HG02885 (cell line): ENCODE results near the gene IFT22.
A peak's percentile ranks its signal among the peaks of the same experiment; 100 is the strongest.
"Not testable (repeated sequence)": the region's sequence is repeated elsewhere in the genome, so short reads cannot be mapped to it uniquely, and the experiment has no call there.

Experiments
- ATAC-seq: cut with Tn5 transposase; IDR thresholded peaks from one replicate; pipeline ENCODE4 v1.9.1; 2021; ENCODE audit warnings: mild to moderate bottlenecking; ENCODE audit not compliant: unreplicated experiment, poor library complexity

The IFT22 gene

DNA sequence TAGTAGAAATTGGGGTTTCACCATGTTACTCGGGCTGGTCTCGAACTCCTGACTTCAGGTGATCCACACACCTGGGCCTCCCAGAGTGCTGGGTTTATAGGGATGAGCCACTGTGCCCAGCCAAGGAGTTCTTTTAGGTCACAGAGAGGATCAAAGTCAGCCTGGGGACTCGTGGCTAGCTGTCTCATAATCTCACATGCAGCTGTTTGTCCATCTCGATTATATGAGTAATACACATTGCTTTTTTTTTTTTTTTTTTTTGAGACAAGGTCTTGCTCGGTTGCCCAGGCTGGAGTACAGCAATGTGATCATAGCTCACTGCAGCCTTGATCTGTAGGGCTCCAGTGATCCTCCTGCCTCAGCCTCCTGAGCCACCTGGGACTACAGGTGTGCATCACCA lies 2.2 kb downstream of the IFT22 start:
- no peak for ATAC-seq

DNA sequence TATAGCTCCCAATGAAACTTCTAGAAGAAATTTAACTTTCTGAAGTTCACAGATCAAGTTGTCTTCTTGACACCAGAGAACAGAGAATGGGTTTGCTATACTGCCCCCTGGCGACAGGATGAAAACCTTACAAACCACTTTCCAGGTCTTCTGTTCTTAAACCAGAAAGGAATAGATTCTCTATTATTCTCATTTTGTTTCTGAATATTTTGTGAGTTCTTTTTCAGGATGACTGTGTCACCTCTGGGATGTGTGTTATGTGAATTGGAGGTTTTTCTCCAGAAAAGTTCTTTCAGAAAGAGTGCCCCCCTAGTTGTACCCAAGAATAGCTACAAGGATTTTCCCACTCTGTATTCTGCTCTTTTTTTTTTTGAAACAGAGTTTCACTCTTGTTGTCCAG lies 6.3 kb downstream of the IFT22 start:
- no peak for ATAC-seq

DNA sequence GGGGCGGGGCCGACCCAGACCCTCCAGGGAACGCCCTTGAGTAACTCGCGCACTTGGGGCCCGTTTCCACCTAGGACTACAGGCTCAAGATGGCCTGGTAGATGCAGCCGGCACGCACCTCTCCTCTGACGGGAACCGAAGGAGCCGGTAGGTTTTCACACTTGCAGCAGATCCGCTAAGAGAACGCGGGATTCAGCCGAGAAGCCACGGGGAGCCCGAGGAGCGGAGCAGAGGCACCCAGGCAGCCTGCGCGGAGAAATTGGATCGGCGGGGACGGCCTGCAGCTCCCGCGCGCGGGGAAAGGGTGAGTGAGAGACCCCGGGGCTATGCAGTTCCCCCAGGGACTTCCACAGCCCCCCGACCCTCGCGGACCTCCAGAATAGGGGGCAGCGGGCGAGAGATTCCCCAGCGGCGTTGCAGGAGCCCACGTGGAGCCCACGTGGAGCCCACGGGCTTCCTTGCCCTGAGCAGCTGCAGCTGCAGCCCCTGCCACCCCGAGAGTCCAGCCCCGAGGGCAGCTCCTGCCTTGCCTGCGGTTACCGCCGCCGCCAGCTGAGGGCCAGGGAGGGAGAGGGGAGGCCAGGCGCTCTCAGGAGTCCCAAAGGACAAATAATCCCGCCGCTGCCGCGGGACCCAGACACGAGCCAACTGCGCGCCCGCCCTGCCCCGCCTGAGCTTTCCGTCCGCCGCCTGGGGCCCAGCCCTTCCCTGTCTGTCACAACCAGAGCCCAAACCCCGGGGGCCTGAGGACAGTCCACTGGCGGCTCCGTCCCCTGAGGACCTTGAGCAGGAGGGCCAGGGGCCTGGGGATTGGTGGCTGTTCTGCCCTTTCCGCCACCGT lies 13.1 kb downstream of the IFT22 start:
- ATAC-seq: no peak

DNA sequence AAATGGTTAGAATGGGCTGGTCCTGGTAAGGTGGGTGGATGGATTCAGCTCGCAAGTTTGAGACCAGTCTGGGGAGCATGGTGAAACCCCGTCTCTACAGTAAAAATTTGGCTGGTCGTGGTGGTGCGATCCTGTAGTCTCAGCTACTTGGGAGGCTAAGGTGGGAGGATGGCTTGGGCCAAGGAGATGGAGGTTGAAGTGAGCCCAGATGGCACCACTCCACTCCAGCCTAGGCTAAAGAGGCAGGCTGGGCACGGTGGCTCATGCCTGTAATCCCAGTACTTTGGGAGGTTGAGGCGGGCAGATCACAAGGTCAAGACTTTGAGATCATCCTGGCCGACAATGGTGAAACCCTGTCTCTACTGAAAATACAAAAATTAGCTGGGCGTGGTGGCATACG lies 15.3 kb downstream of the IFT22 start:
- no peak for ATAC-seq

DNA sequence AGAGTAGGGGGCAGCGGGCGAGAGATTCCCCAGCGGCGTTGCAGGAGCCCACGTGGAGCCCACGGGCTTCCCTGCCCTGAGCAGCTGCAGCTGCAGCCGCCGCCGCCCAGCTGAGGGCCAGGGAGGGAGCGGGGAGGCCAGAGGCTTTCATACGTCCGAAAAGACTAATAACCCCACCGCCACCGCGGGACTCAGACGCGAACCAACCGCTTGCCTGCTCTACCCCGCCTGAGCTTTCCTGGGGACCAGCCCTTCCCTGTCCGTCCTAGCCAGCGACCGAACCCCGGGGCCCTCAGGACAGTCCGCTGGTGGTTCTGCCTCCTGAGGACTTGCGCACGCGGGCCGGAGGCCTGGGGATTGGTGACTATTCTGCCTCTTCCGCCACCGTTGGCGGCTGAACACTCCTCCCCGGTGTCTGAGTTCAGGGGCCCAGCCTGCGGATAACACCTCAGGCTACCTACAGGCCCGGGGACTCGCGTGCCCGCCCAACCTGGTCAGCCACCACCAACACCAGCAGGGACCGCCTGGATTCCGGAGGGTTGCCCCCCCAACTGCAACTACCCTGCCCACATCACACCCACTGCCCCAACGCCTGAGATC lies 18.4 kb downstream of the IFT22 start:
- ATAC-seq: no peak

DNA sequence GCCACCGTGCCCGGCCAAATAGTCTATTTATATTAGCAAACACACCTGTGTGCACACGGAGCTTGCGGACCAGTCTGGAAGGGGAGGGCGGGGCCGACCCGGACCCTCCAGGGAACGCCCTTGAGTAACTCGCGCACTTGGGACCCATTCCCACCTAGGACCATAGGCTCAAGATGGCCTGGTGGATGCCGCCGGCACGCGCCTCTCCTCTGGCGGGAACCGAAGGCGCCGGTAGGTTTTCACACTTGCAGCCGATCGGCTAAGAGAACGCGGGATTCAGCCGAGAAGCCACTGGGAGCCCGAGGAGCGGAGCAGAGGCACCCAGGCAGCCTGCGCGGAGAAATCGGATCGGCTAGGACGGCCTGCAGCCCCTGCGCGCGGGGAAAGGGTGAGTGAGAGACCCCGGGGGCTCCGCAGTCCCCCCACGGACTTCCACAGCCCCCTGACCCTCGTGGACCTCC lies 18.9 kb downstream of the IFT22 start:
- no peak for ATAC-seq

DNA sequence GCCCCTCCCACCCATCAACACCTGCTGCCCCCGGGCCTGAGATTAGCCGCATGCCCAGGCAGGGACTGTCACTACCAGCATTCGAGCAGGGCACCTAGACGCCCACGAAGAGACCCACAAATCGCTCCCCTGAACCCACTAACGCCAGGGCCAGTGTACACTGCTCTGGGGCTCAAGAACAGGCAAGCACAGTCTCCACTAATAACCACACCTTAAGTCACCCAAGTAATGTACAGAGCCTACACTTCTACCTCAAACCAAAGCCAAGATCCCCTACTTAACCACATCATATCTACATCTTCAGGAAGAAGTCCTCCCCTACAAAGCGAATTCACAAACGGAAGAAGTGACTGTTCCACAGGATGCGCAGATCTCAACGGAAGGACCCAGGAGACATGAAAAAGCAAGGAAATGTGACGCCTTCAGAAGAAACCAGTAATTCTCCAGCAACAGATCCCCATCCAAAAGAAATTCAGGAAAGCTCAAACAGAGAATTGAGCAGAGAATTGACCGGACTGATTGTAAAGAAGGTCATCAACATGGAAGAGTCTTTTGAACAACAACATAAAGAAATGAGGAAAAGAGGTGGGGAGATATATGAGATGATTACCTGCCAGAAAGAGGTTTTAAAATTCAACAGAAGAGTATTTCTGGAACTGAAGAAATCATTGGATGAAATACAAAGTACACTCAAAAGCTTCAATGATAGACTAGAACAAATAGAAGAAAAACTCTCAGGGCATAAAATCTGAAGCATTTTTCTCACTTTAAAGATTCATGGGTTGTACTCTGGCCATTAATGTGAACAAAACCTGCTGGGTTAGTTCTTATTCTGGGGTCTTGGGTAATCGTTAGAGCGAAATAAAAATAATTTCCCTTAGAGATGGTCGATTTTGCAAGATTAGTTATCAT lies 20.9 kb downstream of the IFT22 start:
- no peak for ATAC-seq

DNA sequence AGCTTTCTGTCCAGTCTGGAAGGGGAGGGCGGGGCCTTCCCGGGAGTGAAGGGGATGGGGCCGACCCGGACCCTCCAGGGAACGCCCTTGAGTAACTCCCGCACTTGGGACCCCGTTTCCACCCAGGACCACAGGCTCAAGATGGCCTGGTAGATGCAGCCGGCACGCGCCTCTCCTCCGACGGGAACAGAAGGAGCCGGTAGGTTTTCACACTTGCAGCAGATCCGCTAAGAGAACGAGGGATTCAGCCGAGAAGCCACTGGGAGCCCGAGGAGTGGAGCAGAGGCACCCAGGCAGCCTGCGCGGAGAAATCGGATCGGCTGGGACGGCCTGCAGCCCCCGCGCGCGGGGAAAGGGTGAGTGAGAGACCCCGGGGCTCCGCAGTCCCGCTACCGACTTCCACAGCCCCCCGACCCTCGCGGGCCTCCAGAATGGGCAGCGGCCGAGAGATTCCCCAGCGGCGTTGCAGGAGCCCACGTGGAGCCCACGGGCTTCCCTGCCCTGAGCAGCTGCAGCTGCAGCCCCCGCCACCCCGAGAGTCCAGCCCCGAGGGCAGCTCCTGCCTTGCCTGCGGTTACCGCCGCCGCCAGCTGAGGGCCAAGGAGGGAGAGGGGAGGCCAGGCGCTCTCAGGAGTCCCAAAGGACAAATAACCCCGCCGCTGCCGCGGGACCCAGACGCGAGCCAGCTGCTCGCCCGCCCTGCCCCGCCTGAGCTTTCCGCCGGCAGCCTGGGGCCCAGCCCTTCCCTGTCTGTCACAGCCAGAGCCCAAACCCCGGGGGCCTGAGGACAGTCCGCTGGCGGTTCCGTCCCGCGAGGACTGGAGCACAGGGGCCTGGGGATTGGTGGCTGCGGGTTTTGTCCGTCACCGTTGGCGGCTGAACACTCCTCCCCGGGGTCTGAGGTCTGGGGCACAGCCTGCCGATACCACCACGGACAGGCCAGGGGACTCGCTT lies 21.8 kb downstream of the IFT22 start:
- no peak for ATAC-seq

DNA sequence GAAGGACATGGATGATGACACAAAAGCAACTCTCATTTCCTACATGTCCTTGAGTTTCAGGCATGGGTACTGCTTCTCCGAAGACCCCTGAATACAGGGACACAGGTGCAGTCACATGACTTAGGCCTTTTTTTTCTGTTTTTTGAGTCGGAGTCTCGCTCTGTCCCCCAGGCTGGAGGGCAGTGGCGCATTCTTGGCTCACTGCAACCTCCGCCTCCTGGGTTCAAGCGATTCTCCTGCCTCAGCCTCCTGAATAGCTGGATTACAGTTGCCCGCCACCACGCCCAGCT lies 26.8 kb downstream of the IFT22 start:
- ATAC-seq: no peak

DNA sequence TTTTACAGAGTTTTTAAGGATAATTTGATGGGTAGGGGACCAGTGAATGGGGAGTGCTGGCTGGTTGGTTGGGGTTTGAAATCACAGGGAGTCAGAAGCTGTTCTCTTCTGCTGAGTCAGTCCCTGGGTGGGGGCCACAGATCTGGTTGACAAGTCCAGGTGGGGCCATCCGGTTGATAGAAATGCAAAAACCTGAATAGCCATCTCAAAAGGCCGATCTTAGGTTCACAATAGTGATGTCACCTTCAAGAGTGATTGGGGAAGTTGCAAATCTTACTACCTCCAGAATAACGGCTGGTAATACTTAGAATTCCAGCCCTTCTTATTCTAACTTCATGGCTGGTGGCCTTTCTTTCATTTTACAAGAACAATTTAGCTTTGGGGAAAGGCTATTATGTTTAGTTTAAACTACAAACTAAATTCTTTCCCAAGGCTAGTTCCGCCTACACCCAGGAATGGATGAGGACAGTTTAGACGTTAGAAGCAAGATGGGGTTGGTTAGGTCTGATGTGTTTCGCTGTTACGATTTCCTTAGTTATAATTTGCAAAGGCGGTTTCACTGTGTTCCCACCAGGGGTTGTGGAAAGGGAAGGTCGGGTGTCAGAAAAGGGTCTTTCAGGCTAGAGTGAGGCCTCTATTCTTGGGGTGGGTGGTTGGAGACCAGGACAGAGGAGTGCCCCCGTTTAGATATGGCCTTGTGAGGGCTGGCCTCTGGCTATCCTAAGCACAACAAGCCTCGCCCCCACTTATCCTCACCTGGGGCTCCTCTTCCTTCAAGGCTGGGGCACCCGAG lies 27.4 kb downstream of the IFT22 start:
- no peak for ATAC-seq

DNA sequence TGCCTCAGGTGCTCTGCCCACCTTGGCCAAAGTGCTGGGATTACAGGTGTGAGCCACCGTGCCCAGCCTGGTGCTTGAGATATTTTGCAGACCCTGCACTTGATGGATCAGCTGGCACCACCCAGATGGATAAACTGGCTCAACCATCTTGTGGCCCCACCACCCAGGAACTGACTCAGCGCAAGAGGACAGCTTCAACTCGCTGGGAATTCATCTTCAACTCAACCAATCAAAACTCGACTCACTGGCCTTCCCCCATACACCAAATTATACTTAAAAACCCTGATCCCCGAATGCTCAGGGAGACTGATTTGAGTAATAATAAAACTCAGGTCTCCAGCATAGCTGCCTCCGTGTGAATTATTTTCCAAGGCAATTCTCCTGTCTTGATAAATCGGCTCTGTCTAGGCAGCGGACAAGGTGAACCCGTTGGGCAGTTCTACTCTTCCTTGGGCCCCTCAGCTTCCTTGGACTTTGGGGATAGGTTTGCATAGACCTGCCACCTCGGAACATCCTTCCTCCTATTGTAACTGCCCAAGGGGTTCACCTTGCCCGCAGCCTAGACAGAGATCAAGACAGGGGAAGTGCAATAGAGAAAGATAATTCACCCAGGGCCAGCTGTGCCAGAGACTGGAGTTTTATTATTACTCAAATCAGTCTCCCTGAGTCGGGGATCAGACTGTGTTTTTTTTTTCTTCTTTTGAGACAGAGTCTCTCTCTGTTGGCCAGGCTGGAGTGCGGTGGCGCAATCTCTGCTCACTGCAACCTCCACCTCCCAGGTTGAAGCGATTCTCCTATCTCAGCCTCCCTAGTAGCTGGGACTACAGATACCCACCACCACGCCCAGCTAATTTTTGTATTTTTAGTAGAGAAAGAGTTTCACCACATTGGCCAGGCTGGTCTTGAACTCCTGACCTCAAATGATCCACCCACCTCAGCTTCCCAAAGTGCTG lies 28.3 kb downstream of the IFT22 start:
- ATAC-seq: not testable (repeated sequence)

DNA sequence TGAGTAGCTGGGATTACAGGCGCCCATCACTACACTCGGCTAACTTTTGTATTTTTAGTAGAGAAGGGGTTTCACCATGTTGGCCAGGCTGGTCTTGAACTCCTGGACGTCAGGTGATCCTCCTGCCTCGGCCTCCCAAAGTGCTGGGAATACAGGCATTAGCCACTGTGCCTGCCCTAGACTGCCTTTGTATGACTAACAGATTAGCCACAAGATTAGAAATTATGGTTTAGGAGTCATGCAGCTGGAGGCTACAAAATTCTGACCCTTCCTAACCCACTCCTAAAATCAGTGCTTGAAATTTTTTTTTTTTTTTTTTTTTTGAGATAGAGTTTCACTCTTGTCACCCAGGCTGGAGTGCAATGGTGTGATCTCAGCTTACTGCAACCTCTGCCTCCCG lies 29.0 kb downstream of the IFT22 start:
- not testable (repeated sequence) for ATAC-seq

DNA sequence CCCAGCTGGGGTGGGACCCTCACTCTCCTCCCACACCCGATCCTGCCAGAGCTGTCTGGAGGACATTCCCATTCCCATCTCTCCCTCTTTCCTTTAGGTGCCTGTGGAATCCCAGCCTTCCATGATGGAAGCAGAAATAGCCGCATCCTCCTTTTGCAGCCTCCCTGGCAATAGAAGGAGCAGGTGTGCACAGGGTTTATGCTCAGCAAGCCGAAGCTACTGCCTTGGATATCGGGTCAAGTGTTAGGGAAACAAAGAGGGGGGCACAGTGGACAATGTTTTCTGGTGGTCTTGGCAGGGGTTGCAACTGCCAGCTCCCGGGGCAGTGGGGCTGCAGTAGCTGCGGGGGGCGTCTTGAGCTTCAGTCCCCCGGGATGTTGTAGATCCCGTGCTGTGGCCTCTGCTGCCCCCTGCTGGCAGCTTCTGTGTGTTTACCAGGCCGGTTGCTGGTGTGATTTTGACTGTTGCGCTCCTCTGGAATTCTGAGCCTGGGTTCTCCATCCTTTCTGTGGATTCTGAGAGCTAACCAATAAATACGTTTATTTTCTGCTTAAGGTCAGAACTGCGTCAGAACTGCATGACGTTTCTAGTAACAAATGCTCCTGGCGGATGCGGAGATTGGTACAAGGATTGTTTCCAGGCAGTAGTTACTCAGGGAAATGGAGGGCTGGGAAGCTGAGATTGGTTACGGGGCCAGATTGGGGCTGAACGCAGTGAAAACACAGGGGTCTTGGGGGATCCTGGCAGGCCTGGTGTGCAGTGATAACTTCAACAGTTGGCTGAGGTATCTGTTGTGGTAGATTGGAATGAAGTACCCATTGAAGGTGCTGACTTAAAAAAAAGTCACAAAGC lies 31.2 kb downstream of the IFT22 start:
- not testable (repeated sequence) for ATAC-seq

DNA sequence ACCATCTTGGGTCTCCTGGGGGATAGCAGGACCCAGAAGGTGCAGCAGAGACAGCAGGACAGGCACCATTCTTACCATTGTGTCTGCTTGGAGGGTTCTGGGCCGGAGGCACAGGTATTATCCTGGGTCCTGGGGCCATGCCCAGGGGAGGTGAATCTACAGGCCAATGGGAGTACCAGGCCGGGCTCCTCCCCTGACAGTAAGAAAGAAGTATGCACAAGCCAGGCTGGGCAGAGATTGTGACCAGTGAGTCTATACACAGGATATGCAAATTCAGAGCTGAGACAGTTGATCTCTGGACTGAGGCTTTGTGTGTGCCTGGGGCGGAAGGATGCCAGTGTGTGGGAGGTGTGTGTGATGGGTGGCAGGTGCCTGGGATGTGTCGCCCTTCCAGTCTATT lies 31.9 kb downstream of the IFT22 start:
- peak; percentile 87 for ATAC-seq

DNA sequence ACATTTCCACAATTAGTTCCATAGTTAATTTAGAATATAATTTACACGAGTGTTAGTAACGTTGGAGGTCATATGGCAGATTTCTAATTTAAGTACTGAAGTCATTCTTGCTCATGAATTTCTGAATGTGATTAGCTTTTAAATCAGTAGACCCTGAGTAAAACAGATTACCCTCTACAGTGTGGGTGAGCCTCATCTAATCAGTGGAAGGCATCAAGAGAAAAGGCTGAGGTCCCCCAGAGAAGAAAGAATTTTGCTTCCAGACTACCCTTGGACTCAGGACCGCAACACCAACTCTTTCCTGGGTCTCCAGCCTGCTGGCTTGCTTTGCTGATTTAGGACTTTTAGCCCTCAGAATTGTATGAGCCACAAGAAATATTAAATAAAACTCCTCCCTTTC lies 33.2 kb downstream of the IFT22 start:
- ATAC-seq: no peak

DNA sequence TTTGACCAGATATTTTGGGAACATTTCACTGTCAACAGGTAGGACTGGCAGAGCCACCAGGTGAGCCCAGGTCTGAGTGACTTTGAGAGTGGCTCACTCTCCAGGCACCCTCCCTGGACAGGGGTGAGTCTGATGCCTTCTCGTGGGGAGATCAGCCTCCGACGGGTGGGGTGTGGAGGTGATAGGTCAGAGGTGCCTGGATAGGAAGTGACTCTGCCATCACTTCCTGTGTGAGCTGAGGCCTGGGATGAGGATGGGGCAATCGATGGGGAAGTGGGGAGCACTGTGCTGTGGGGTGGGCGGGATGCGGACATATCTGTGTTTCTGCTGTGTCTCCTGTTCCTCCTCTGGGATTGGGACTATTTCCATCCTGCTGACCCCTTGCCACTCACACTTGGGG lies 34.6 kb downstream of the IFT22 start:
- no peak for ATAC-seq

DNA sequence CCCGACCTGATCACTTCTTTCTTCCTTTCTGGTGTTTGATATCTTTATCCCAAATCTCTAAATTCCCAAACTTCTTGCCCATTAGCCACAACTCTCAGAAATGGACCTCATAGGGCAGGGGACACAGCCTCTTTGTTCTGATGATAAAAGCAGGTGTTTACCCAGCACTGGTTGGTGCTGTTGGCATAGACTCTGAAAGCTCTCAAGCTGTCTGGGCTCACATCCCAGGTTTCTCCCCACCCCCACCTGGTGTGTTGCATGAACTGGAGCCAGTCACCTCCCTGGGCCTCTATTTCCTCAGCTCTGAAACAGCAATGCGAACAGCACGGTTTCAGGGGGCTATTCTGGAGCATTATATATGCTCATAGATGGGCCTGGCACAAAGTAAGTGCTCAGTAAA lies 35.7 kb downstream of the IFT22 start:
- ATAC-seq: not testable (repeated sequence)
